Renal pelvis (tissue), 4 donors: ENCODE data around the gene SPAG7. TPM values are rescaled to one million over a fixed set of nuclear protein-coding genes. Genes with fewer than 3 reads are reported as not detected.
A peak's percentile ranks its signal among the peaks of the same experiment; 100 is the strongest.

ENCODE experiments used
- DNase-seq: peaks from one replicate; pipeline ENCODE4 v3.0.0-alpha.2; 2013
- polyA plus RNA-seq, 3 donors: library from polyadenylated mRNA; unstranded; fragments of 120-200 nt; gene quantifications; one replicate each; pipeline ENCODE4 v1.2.1, GENCODE V29; 2013; ENCODE audit not compliant: insufficient read length in 3 of 3

SPAG7 gene
- polyA plus RNA-seq, 3 donors = 99.6 to 111 (median 100.0) TPM

- DNase-seq = no peak
Measured at GRCh38 chr17:4986403-4986802, 18.8 kb upstream of the SPAG7 start.

DNA sequence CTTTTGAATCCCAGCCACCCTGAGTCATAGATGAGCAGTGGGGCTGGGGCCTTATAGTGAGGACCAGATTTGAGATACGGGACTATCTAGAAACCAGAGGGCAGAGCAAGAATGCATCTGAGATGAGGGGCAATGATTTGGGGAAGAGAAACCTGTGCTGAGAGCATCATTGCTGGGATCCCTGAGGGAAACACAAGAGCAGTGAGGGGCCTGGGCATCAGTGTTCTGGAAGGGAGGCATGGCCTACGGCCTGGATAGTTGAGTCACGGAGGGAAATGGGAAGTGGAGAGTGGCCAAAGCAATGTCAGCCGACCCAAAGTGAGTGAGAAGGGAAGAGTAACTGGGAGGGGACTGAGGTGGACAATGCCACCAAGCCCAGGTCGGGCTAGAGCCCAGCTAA lies 14.7 kb upstream of the SPAG7 start:
- DNase-seq = no peak

DNA sequence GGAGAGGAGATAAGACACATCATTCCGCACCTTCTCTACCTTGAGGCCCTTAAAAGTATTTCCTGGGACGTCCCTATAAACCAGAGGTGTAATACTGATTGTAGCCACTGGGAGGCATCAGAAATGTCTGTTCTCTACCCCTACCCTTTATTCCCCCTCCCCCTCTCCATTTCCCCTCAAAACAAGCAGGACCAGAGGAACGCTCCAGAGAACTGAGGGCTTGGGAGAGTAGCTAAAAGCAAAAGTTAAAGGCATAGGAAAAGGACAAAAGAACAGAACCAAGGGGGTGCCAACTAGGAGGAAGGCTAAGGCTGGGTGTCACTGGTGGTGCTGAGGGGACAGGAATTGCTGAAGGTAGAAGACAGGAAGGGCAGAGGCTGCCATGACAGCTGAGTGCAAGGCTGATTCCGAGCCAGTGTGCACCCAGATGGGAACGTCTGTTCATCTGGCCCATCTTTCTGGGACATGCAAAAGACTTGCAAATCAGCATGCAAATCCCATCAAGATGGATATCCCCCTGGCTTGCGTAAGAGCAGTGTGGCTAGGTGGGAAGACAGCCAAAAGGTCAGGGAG lies 13.1 kb upstream of the SPAG7 start:
- peak; percentile 75 for DNase-seq

DNA sequence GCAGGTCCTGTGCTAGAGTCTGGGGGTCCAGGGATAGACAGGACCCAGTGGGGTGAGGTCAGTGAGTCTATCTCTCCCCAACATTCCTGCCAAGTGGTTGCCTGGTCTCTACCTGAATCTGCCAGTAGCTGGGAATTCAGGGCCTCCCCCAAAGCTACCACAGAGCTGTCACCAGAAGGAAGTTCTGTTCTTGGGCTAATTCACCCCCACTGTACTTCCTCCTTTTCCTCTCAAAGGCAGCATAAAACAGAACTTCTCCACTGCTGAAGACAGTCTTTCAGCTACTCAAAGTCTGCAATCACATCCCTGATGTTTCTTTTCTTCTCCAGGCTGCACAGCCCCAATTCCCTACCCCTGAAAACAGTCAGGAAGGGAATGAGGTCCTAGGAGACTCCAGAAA lies 11.1 kb upstream of the SPAG7 start:
- no peak for DNase-seq

GRCh38 chr17:4974115-4974670 lies 6.6 kb upstream of the SPAG7 start:
- no peak for DNase-seq

DNA sequence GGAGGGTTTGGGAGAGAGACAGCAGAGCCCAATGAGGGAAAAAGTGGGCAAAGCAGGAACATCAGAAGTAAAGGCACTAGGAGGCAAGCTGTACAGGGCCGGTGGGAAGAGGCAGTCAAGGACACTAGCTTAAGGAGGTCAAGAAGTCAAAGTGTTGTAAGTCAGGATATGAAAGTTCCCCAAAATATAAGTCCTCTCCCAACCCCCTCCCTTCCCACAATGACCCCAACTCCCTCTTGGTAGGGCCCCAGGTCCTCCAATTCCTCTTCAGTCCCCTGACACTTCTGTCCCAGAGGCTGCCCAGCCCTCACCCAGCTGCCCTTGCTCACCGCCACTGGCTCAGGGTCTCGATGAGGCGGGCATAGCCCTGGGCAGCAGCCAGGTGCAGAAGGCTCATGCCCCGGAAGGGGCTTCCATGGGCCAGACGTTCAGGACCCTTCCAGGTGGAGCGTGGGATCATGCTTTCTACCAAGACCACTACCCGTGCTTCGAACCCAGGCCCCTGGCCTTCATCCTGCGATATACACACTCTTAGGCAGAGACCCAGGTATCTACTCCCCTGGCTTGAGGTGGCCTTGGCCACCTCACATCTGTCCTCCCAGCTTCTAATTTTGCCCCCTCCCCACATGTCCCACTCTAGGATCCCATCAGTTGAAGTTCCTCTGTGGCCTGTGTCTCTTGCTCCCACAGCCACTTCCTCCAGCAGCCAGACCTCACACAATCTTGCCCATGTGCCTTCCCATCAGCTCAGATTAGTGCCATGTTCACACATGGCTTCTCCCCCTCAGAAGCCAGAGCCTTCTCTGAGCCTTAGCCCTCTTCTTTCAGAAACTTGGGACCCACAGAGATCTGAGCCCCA lies 5.9 kb upstream of the SPAG7 start:
- no peak for DNase-seq

GRCh38 chr17:4972752-4973151 lies 5.1 kb upstream of the SPAG7 start:
- DNase-seq = no peak

DNA sequence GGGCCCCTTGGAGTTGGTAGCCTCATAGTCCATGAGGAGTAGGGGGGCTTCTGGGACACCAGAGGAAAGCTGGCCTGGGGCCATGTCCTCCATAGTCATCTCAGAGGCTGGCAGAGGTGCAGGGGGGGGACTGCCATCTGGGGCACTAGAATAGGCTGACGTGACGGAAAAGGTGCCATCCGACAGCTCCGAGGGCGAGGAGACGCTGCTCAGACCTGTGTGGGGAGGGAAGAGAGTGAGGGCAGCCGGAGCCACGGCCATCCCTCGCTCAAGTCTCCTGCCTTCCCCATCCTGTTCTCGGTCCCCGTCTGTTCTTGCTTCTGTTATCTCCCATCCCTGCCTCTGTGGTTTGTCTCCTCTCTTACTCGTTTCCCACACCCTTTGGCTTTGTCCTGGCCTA lies 4.7 kb upstream of the SPAG7 start:
- DNase-seq = no peak

DNA sequence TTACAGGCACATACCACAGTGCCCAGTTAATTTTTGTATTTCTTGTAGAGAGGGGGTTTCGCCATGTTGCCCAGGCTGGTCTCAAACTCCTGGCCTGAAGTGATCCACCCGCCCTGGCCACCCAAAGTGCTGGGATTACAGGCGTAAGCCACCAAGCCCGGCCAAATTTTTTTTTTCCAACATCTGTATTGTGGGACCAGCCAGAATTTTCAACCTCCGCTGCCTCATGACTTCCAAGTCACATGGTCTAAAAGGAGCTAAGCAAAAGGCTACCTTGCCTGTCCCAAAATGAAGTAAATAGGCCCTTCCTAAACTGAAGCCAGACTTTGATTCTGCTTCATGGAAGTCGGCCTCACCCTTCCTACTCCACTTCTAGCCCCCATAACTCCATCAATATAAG lies 4.2 kb upstream of the SPAG7 start:
- no peak for DNase-seq

DNA sequence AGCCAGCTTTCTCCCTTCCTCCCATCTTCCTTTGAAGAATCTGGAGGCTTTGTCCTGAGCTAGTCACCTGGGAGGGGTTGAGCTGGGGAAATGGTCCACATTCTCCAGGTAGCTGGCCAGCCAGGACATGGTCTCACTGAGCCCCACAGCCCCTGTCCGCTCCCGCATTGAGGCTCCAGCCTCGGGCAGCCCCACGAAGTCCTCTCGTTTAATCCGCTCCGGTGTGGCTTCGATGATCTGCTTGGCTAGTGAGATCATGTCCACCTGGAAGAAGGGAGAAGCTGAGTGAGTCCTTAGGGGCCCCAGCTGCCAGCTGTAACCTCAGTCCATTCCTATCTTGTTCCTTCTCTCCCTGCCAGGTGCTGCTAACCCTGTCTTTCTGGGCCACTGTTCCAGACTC lies 2.7 kb upstream of the SPAG7 start:
- DNase-seq = no peak

- no peak for DNase-seq
Measured at GRCh38 chr17:4969551-4970173, 2.0 kb upstream of the SPAG7 start.

DNA sequence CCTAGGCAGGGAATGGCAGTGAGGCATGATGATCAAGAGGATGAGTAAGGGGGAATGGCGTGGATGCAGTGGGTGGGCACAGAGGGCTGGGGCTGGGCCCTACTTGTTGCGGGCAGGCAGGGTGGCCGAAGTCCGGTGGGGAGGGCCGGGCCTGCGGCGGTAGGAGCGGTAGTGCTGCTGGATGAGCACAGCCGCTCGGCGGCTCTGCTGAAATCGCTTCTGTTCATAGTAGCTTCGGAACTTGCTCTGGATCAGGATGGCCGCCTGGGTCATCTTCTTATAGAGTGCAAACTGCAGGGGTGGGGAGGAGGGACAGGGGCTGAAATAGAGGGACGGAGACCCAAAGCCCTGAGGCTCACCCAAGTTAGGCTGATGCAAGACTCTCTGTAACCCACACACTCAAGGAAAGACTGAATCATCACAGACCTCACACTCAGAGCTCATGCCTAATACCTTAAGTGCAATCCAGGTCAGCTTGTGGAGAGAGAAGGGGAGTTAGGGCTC lies 1.5 kb upstream of the SPAG7 start:
- DNase-seq = no peak

- DNase-seq = no peak
Measured at GRCh38 chr17:4968486-4969046, 949 bp upstream of the SPAG7 start.

DNA sequence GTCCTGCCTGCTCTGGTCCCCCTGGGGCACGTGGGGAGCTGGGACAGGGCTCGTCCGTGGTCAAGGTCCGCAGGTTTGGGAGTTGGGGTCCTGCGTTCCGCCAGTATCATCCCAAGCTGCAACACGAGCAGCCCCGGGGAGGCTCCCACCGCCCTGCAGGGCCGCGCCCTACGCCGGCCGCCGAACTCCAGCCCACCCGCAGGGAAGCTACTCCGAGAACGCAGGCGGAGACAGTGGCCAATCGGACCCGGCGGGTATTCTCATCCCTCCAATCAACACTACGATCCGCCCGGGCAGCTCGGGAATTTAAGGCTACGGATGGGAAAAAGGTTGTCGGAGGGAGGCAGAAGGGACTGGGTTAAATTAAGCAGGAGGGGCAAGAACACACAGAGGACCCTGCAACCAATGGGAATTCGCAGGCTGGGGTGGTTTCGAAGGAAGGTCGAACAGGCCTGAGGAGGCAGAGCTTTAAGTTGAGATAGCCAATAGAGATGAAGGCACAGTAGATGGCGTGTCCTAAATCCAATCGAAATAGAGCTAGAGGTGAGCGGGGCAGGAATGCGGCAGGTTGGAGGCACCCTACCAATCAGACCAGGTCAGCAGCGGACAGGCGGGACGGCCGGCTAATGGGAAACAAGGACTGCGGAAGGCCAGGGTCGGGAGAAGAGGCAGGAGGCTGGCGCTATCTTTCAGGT lies 626 bp downstream of the SPAG7 start:
- DNase-seq = peak; percentile 100

- no peak for DNase-seq
Measured at GRCh38 chr17:4965311-4965986, 2.2 kb downstream of the SPAG7 start.

DNA sequence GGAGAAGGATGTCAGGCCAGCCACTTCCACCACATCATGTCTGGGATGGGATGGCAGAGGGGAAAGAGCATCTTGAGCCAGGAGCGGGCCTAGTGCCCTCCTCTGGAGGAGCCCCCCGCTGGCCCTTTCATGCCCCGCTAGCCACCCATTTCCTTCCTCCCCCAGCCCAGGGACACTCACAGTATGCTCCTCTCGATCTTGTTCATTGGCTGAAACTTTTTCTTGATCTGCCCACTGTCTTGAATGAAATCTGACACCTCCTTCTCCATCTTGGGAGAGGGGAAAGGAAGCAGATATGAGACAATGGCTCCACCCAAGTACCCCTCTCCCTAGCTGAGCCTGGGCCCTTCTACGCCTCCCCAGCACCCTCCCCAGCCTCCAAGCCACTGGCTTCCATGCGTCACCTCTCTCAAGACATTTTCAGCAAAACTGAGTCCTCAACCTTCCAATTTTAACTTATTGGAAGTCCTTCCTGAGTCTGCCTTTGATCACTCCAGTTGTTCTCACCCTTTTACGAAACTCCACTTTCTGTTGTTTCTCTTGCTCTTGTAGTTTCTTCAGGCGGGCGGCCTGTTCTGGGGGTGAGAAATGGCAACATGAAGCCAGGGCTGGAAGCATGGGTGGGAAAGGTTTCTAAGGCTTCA lies 7.2 kb downstream of the SPAG7 start:
- no peak for DNase-seq

DNA sequence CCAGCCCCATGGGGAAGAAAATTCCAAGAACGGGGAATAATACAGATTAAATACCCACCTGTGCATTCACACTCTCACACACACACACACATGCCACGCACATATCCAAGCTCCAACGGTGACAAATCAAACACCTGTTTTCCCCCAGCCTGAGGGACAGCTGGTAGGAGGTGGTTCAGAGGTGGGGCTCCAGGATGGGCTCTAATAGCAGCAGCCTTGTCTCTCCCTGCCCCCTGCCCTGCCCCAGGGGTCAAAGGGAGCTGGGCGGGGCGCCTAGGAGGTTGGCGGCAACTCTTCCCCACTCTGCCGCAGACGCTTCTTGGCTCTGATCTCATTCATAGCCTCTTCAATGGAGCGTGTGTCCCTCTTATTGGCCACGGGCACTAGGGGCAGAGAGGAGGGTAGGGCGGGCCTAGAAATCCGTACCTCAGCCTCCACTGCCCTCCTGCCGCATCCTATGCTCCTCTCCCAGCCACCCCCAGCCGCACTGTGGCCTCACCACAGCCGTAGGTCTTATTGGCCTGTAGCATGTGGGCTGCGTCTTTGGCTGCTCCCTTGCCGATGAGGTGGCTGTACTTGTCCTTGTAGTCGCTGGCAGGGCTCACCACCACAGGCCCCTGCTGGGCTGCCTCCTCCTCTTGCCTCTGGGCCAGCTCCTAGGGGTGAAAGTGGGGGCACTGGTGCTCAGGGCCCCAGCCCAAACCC lies 8.2 kb downstream of the SPAG7 start:
- no peak for DNase-seq

- DNase-seq = no peak
Measured at GRCh38 chr17:4958102-4958501, 9.5 kb downstream of the SPAG7 start.

GRCh38 chr17:4956493-4957061 lies 11.0 kb downstream of the SPAG7 start:
- no peak for DNase-seq

GRCh38 chr17:4955091-4955490 lies 12.5 kb downstream of the SPAG7 start:
- DNase-seq = no peak
